Measurements from ENCODE around the gene BMP6. TPM values are rescaled to one million over a fixed set of nuclear protein-coding genes. Genes with fewer than 3 reads are reported as not detected.

BMP6 gene
- total and polyA plus RNA-seq, 2 experiments from 2014 or later = 0.84 to 2.8 TPM

GRCh38 chr6:7765575-7766325 is 39.9 kb downstream of the BMP6 start:
- Mint-ChIP-seq H3K27ac (no peak overlapping the region), H3K9me3 (no peaks in the 10 kb centered on the region), H3K4me1 (peaks cover 28% of the 10 kb centered on the region), H3K27me3 (ENCODE audit: insufficient read depth, low read depth, poor library complexity) (no peaks in the 10 kb centered on the region), H3K36me3 (ENCODE audit: low read depth) (no peaks in the 10 kb centered on the region; the same call in 2 of the 3 replicates), H3K4me3 (no peak overlapping the region)
- Histone ChIP-seq H3K4me3 (no peak overlapping the region), H3F3A (replicated peaks; ENCODE audit: low read depth) (no peaks in the 10 kb centered on the region), H3K36me3 (ENCODE audit: insufficient read depth) (no peaks in the 10 kb centered on the region), H3K4me1 (ENCODE audit: insufficient read depth) (peaks cover 21% of the 10 kb centered on the region), H4K20me1 (replicated peaks; ENCODE audit: insufficient read depth) (no peaks in the 10 kb centered on the region), H3K27me3 (ENCODE audit: insufficient read depth) (no peaks in the 10 kb centered on the region), H3K27ac (ENCODE audit: low read depth) (no peak overlapping the region), H3K4me2 (no peak overlapping the region), H3K79me2 (replicated peaks; ENCODE audit: insufficient read depth) (no peaks in the 10 kb centered on the region), H3K9me2 (ENCODE audit: insufficient read depth) (no peaks in the 10 kb centered on the region; the same call in 1 of the 2 replicates), H2AFZ (no peak overlapping the region)
- ATAC-seq (no peak), DNase-seq (ENCODE audit: low spot score) (no peak)
- TF ChIP-seq ZNF114 (CRISPR knock-in tag; IDR thresholded peaks at IDR 0.05) (no peak), NANOG (IDR thresholded peaks at IDR 0.05; ENCODE audit: borderline replicate concordance) (no peak), ETS1 (IDR thresholded peaks at IDR 0.05) (no peak), STAT1 (IDR thresholded peaks at IDR 0.05; ENCODE audit: unreplicated experiment) (no peak), CREB1 (CRISPR knock-in tag; IDR thresholded peaks at IDR 0.05; ENCODE audit: low read depth) (no peak), POLR2AphosphoS5 (IDR thresholded peaks at IDR 0.05; ENCODE audit: low read depth) (no peak)

GRCh38 chr6:7769702-7770101 is 43.8 kb downstream of the BMP6 start:
- Histone ChIP-seq H4K20me1 (replicated peaks; ENCODE audit: insufficient read depth) (no peaks in the 10 kb centered on the region), H3K79me2 (replicated peaks; ENCODE audit: insufficient read depth) (no peaks in the 10 kb centered on the region), H3F3A (replicated peaks; ENCODE audit: low read depth) (no peaks in the 10 kb centered on the region), H2AFZ (no peak overlapping the region), H3K9me2 (ENCODE audit: insufficient read depth) (no peaks in the 10 kb centered on the region; the same call in 1 of the 2 replicates), H3K4me2 (peak overlapping the region; percentile 54), H3K4me1 (ENCODE audit: insufficient read depth) (peaks cover 27% of the 10 kb centered on the region), H3K27ac (ENCODE audit: low read depth) (no peak overlapping the region), H3K27me3 (ENCODE audit: insufficient read depth) (no peaks in the 10 kb centered on the region), H3K4me3 (no peak overlapping the region), H3K36me3 (ENCODE audit: insufficient read depth) (no peaks in the 10 kb centered on the region)
- Mint-ChIP-seq H3K27ac (peak overlapping the region; percentile 6; the same call in 1 of the 2 replicates), H3K27me3 (ENCODE audit: insufficient read depth, low read depth, poor library complexity) (peaks cover 2% of the 10 kb centered on the region), H3K4me3 (no peak overlapping the region), H3K9me3 (no peaks in the 10 kb centered on the region), H3K36me3 (ENCODE audit: low read depth) (no peaks in the 10 kb centered on the region; the same call in 2 of the 3 replicates), H3K4me1 (peaks cover 42% of the 10 kb centered on the region)
- no peak for TF ChIP-seq CTCF (conservative IDR thresholded peaks at IDR 0.05; ENCODE audit: low read depth in 2 of 2)
- ATAC-seq = no peak
- no peak for DNase-seq (ENCODE audit: low spot score)
